Uterus (tissue), 2 donors: ENCODE results near the gene MAP3K20.

Source experiments
- CTCF ChIP-seq, 4 experiments: fragments of 200-600 bp in 2 of 4; fragments of 450-650 bp in 2 of 4; sonication (generic) in 2 of 4; IDR thresholded peaks; one replicate each; pipeline ENCODE4 v1.5.1; 2016 to 2019; ENCODE audit warnings: antibody characterized with exemption in 4 of 4, mild to moderate bottlenecking in 2 of 4, moderate library complexity in 1 of 4
- POLR2A ChIP-seq, 2 donors: fragments of 450-650 bp; IDR thresholded peaks; one replicate each; pipeline ENCODE4 v1.6.1; 2016; ENCODE audit warnings: antibody characterized with exemption in 2 of 2, mild to moderate bottlenecking in 1 of 2, moderate library complexity in 1 of 2

GRCh38 chr2:173119944-173120343, 44.3 kb downstream of the MAP3K20 start:
- TF ChIP-seq POLR2A (IDR thresholded peaks at IDR 0.05): no peak
- no peak for TF ChIP-seq CTCF (IDR thresholded peaks at IDR 0.05)
